HG03108 (cell line): ENCODE measurements around the gene INSYN1.
"Not testable (repeated sequence)": the region's sequence is repeated elsewhere in the genome, so short reads cannot be mapped to it uniquely, and the experiment has no call there.

Source experiments
- ATAC-seq: cut with Tn5 transposase; IDR thresholded peaks from one replicate; pipeline ENCODE4 v1.9.1; 2021; ENCODE audit warnings: moderate library complexity; ENCODE audit not compliant: unreplicated experiment

INSYN1 gene

GRCh38 chr15:73750438-73750837, 2.7 kb downstream of the INSYN1 start:
- ATAC-seq: no peak

- ATAC-seq: no peak
Observed at GRCh38 chr15:73749971-73750370, 3.2 kb downstream of the INSYN1 start.

DNA sequence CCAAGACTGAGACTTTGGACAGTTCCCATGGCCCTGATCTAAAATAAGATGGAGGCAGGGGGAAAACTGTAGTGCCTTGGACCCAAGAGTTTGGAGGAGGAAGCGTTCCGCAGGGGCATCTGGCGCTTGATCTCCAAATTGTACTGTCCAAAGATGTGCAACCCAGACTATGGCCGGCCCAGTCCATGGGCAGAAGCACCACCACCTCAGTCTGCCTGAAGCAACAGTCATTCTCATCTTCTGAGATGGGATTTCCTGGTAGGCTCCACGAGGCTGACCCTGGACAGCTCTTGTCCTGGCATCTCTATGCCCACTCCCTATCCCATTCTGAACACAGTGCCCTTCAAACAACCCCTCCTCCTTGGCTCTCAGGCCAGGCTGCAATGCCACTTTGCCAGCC, 3.6 kb downstream of the INSYN1 start:
- no peak for ATAC-seq

GRCh38 chr15:73748730-73749129, 4.4 kb downstream of the INSYN1 start:
- no peak for ATAC-seq

DNA sequence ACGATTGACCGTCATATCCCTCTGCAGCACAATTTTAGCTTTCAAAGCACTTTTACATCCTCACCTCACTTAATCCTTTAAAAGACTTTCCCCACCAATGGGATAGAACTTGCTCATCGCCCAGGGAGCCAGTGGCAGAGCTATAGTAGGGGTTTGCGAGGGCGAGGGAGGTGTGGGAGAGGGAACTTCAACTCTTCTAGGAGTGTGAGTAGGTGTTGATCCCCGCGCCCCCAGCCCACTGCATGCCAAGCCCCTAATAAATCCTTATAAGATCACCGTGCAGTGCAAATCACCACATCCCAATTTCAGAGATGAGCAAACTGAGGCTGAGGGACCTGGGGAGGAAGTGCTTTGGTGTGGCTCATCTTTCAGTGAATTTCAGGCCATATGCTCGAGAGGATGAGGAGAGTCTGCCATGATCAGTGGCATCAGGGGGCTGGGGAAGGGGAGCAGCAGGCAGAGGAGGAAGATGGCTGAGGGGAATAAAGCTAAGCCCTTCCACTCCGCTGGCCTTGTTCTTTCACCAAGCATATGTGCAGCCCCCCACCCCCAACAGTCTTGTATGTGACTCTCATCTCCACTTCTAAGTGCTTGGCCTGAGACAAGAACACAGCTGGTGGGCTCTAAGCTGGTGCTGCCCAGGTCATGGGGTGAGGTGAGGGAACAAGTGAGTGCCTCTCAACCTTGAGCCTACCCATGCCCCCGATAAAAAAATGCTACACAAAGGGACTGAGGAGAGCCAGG, 5.1 kb downstream of the INSYN1 start:
- no peak for ATAC-seq

DNA sequence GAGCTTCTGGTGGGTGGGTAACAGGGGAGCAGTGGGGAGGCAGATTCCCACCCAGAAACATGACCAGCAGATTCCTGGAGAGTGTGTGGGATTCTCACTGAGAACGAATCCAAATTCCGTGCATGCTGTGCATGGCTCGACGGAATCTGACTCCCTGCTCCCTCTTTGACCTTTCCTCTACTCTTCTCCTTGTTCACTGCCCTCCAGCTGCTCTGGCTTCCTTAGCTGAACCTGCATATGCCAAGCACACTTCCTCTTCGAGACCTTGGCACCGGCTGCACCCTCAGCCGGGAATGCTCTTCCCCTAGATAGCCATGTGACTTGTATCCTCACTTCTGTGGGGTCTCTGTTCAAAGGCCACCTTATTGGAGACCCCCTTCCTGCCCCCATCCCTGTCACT, 6.3 kb downstream of the INSYN1 start:
- no peak for ATAC-seq

DNA sequence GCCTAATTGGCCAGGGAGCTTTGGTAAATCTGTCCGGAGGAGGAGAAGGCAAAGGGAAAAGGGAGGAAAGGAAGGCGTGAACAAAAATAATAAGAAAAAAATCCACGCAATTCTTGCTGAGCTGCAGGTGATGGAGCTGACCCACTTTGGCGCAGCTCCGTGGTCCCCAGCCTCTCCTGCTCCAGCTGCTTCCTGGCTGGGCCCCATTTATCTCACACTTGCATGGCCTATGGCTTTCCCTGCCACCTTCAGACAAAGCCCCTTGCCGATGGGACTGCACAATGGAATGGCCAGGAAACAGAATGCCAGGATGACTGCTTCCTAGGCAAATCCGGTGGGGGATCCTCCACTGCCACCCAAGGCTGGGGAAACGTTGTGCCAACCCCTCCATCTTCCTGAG, 6.9 kb downstream of the INSYN1 start:
- no peak for ATAC-seq

GRCh38 chr15:73745073-73745472, 8.1 kb downstream of the INSYN1 start:
- ATAC-seq: no peak

GRCh38 chr15:73744293-73744692, 8.9 kb downstream of the INSYN1 start:
- ATAC-seq: no peak

- ATAC-seq: no peak
Observed at GRCh38 chr15:73741321-73741836, 11.8 kb downstream of the INSYN1 start.

GRCh38 chr15:73740152-73741048, 12.8 kb downstream of the INSYN1 start:
- ATAC-seq: no peak

DNA sequence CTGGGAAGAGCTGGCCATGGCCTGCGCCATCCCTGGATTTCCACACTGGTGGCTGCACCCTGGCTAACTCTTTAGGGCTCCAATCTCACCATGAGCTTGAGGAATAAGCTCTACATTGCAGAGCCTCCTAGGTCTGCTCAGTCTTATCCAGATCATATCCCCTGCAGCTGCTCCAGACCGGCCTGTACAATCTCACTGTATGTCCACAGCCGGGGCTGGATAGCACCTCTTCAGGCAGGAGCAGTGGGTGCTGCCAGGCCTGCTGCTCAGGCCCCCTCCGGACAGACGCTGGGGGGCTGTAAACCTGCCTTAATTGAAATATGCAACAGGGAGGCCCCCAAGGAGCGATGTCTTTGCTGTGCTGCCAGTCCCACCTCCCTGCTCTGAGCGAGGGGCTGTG, 15.6 kb downstream of the INSYN1 start:
- ATAC-seq: no peak

GRCh38 chr15:73732930-73733329, 20.2 kb downstream of the INSYN1 start:
- ATAC-seq: no peak

DNA sequence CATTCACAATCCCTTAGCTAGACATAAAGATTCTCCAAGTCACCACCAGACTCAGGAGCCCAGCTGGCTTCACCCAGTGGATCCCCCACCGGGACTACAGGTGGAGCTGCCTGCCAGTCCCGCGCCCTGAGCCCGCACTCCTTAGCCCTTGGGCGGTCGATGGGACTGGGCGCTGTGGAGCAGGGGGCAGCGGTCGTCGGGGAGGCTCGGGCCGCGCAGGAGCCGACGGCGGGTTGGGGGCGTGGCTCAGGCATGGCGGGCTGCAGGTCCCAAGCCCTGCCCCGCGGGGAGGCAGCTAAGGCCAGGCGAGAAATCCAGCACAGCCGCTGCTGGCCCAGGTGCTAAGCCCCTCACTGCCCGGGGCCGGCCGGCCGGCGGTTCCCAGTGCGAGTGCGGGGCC, 21.1 kb downstream of the INSYN1 start:
- ATAC-seq: not testable (repeated sequence)

- no peak for ATAC-seq
Observed at GRCh38 chr15:73727330-73727976, 25.7 kb downstream of the INSYN1 start.

- no peak for ATAC-seq
Observed at GRCh38 chr15:73724212-73724611, 28.9 kb downstream of the INSYN1 start.

- no peak for ATAC-seq
Observed at GRCh38 chr15:73723191-73723590, 30.0 kb downstream of the INSYN1 start.

- ATAC-seq: no peak
Observed at GRCh38 chr15:73722425-73722824, 30.7 kb downstream of the INSYN1 start.

DNA sequence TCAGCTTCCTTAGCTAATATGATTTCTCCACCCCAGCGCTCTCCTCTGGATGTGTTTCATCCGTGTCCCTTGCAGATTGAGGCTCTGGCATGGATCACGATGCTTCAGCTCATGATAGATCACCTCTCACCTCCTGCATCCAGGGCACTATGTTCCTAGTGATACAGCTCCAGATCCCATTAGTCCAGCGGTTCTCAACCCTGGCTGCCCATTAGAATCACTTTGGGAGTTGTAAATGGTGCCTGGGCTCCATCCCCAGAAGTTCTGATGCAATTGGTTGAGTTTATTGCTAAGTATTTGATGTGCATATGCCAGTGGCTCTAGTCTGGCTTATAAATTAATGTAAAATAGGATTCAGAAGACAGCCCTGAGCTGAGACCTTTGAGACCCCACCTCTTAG, 34.5 kb downstream of the INSYN1 start:
- no peak for ATAC-seq

GRCh38 chr15:73717802-73718201, 35.3 kb downstream of the INSYN1 start:
- ATAC-seq: no peak

- ATAC-seq: no peak
Observed at GRCh38 chr15:73717206-73717605, 35.9 kb downstream of the INSYN1 start.
